HG02588 (cell line): ENCODE results near the gene OLIG2.

Source experiments
- ATAC-seq: cut with Tn5 transposase; IDR thresholded peaks from one replicate; pipeline ENCODE4 v1.9.1; 2021; ENCODE audit warnings: mild to moderate bottlenecking, moderate library complexity; ENCODE audit not compliant: unreplicated experiment

The OLIG2 gene

GRCh38 chr21:33032434-33033047 is 6.8 kb downstream of the OLIG2 start:
- no peak for ATAC-seq

- no peak for ATAC-seq
These were observed 7.6 kb downstream of the OLIG2 start for GRCh38 chr21:33033094-33033951.

- no peak for ATAC-seq
These were observed 8.3 kb downstream of the OLIG2 start for GRCh38 chr21:33033961-33034413.

GRCh38 chr21:33035147-33035546 is 9.4 kb downstream of the OLIG2 start:
- ATAC-seq, result no peak

GRCh38 chr21:33036430-33037162 is 10.9 kb downstream of the OLIG2 start:
- ATAC-seq, result no peak

GRCh38 chr21:33037501-33037900 is 11.8 kb downstream of the OLIG2 start:
- ATAC-seq, result no peak

- no peak for ATAC-seq
These were observed 13.8 kb downstream of the OLIG2 start for GRCh38 chr21:33039536-33039935.

- ATAC-seq, result no peak
These were observed 14.5 kb downstream of the OLIG2 start for GRCh38 chr21:33040215-33040614.

- ATAC-seq, result no peak
These were observed 16.2 kb downstream of the OLIG2 start for GRCh38 chr21:33041981-33042380.

GRCh38 chr21:33042812-33043211 is 17.1 kb downstream of the OLIG2 start:
- no peak for ATAC-seq

- no peak for ATAC-seq
These were observed 20.7 kb downstream of the OLIG2 start for GRCh38 chr21:33046455-33046854.

GRCh38 chr21:33047231-33047630 is 21.5 kb downstream of the OLIG2 start:
- ATAC-seq, result no peak

- no peak for ATAC-seq
These were observed 26.2 kb downstream of the OLIG2 start for GRCh38 chr21:33051925-33052324.

- no peak for ATAC-seq
These were observed 28.2 kb downstream of the OLIG2 start for GRCh38 chr21:33053951-33054350.

GRCh38 chr21:33055991-33056390 is 30.3 kb downstream of the OLIG2 start:
- no peak for ATAC-seq

GRCh38 chr21:33057385-33057940 is 31.7 kb downstream of the OLIG2 start:
- no peak for ATAC-seq

GRCh38 chr21:33058527-33058926 is 32.8 kb downstream of the OLIG2 start:
- no peak for ATAC-seq

- no peak for ATAC-seq
These were observed 33.2 kb downstream of the OLIG2 start for GRCh38 chr21:33058957-33059356.

- no peak for ATAC-seq
These were observed 33.7 kb downstream of the OLIG2 start for GRCh38 chr21:33059380-33059841.

GRCh38 chr21:33061233-33061632 is 35.5 kb downstream of the OLIG2 start:
- ATAC-seq, result no peak

GRCh38 chr21:33063375-33063883 is 37.7 kb downstream of the OLIG2 start:
- ATAC-seq, result no peak
